Right cardiac atrium (tissue), 5 donors: ENCODE data around the gene ANKRD33. TPM values are rescaled to one million over a fixed set of nuclear protein-coding genes. Genes with fewer than 3 reads are reported as not detected.

ENCODE experiments used
- ATAC-seq, 2 donors: fragments of 200-7000 bp; cut with Tn5 transposase; one replicate each; pipeline versions ENCODE4 v1.8.0 to v1.9.1; 2020; ENCODE audit warnings: moderate library complexity in 2 of 2, mild to moderate bottlenecking in 1 of 2
- DNase-seq, 3 donors: peaks; one replicate each; pipeline ENCODE4 v3.0.0-alpha.2; 2020
- H3K27ac ChIP-seq: one replicate; pipeline ENCODE4 v1.5.1; 2013; ENCODE audit warnings: mild to moderate bottlenecking, low read length, control low read depth, moderate library complexity
- H3K27me3 ChIP-seq: one replicate; pipeline ENCODE4 v1.6.1; 2013; ENCODE audit not compliant: control insufficient read depth, insufficient read depth
- H3K4me1 ChIP-seq: one replicate; pipeline ENCODE4 v1.6.1; 2013; ENCODE audit warnings: low read length; ENCODE audit not compliant: control insufficient read depth, insufficient read depth
- H3K4me3 ChIP-seq: one replicate; pipeline ENCODE4 v1.5.1; 2013; ENCODE audit warnings: low read length, control low read depth
- H3K9me3 ChIP-seq: one replicate; pipeline ENCODE4 v1.6.1; 2013; ENCODE audit warnings: low read length; ENCODE audit not compliant: control insufficient read depth
- WGBS: extraction: QIAGEN DNeasy Blood & Tissue Kit; methylation state at CpG from one replicate; pipeline ENCODE4 v1.1.7; 2013; 5-methylcytosine and 5-hydroxymethylcytosine counted together
- intact Hi-C, 4 donors: fragments of 100-400 bp; cut with DNase I; formaldehyde crosslinking; loops; one replicate each; pipeline versions ENCODE4 v1.11.0 to v1.14.0; 2022 to 2023
- polyA plus RNA-seq: library from polyadenylated mRNA; stranded (reverse); fragments of 200-250 nt; gene quantifications from one replicate; pipeline ENCODE4 v1.2.3, GENCODE V29; 2013
- total RNA-seq, 4 donors: library from RNA; stranded (reverse); fragmentation: NEBNext Ultra II Directional; extraction: Animal tissue kit (Norgen Biotek cat#: 25700); gene quantifications; one replicate each; pipeline ENCODE4 v1.2.1, GENCODE V29; 2021
- donor health status: healthy with polysubstance abuse.
- donor health status: DM: no; HTN: yes; CAD: no.
- donor health status: DM: no; HTN: no; CAD: no.
- donor health status: DM: no; HTN: yes; CAD: no; lungs with severe emphysema.
- donor health status: DM: yes; HTN: yes; CAD: no.

ANKRD33 gene
- total and polyA plus RNA-seq, 5 donors: not detected

- intact Hi-C loops: no loop called here
- DNase-seq (peak in 1 of 3 donors; percentile 67), ATAC-seq (peak in 1 of 2 donors; percentile 3)
- H3K9me3 ChIP-seq: no peaks in the 10 kb centered on the region
- H3K4me3 ChIP-seq: peak within 1 kb of the TSS; percentile 67
- H3K4me1 ChIP-seq: peaks cover 2% of the 10 kb centered on the region
- WGBS: 1% methylated on average over 49 of the region's 51 CpGs
- H3K27me3 ChIP-seq: no peaks in the 10 kb centered on the region
- no peak within 1 kb of the TSS for H3K27ac ChIP-seq
Measured at GRCh38 chr12:51848326-51848727, 39.6 kb upstream of the ANKRD33 start, which contains the start of gene FIGNL2. Gene FIGNL2 (minus strand): TSS chr12:51848718. CDS start chr12:51822413, 26,305 bp downstream.

GRCh38 chr12:51848841-51849735, 38.8 kb upstream of the ANKRD33 start:
- H3K9me3 ChIP-seq: no peaks in the 10 kb centered on the region
- no peak overlapping the region for H3K27ac ChIP-seq
- 35% methylated on average over 57 of the region's 57 CpGs for WGBS
- ATAC-seq (peak in 1 of 2 donors; percentile 43), DNase-seq (peak in 1 of 3 donors; percentile 37)
- H3K4me3 ChIP-seq: peak overlapping the region; percentile 67
- intact Hi-C loops: no loop called here
- no peaks in the 10 kb centered on the region for H3K27me3 ChIP-seq
- peaks cover 2% of the 10 kb centered on the region for H3K4me1 ChIP-seq

- 70% methylated on average over 8 of the region's 8 CpGs for WGBS
- no peak for DNase-seq
- Histone ChIP-seq H3K27ac (no peak overlapping the region), H3K9me3 (no peaks in the 10 kb centered on the region), H3K4me1 (peaks cover 2% of the 10 kb centered on the region), H3K27me3 (no peaks in the 10 kb centered on the region), H3K4me3 (no peak overlapping the region)
- ATAC-seq: no peak
- intact Hi-C loops: no loop called here
Measured at GRCh38 chr12:51850081-51850964, 37.6 kb upstream of the ANKRD33 start.

- Histone ChIP-seq H3K27me3 (no peaks in the 10 kb centered on the region), H3K9me3 (no peaks in the 10 kb centered on the region), H3K4me3 (no peak overlapping the region), H3K4me1 (peaks cover 2% of the 10 kb centered on the region), H3K27ac (no peak overlapping the region)
- WGBS: 83% methylated on average over 4 of the region's 4 CpGs
- intact Hi-C loops: no loop called here
- ATAC-seq (no peak), DNase-seq (no peak)
Measured at GRCh38 chr12:51850965-51851299, 37.0 kb upstream of the ANKRD33 start.

GRCh38 chr12:51851413-51852124, 36.3 kb upstream of the ANKRD33 start:
- WGBS: 54% methylated on average over 8 of the region's 8 CpGs
- H3K4me3 ChIP-seq: no peak overlapping the region
- no peaks in the 10 kb centered on the region for H3K27me3 ChIP-seq
- peak overlapping the region; percentile 21 for H3K27ac ChIP-seq
- H3K4me1 ChIP-seq: no peaks in the 10 kb centered on the region
- H3K9me3 ChIP-seq: no peaks in the 10 kb centered on the region
- ATAC-seq (peak; percentile 10 to 27), DNase-seq (peak in 2 of 3 donors; percentile 59 to 67)
- intact Hi-C loops: no loop called here

GRCh38 chr12:51852404-51853137, 35.3 kb upstream of the ANKRD33 start:
- WGBS: 88% methylated on average over 5 of the region's 5 CpGs
- intact Hi-C loops: no loop called here

GRCh38 chr12:51855586-51856428, 32.1 kb upstream of the ANKRD33 start:
- Histone ChIP-seq H3K9me3 (no peaks in the 10 kb centered on the region), H3K27ac (no peak overlapping the region), H3K27me3 (no peaks in the 10 kb centered on the region), H3K4me3 (no peak overlapping the region), H3K4me1 (no peaks in the 10 kb centered on the region)
- 24% methylated on average over 21 of the region's 21 CpGs for WGBS
- intact Hi-C loops: no loop called here
- DNase-seq (peak; percentile 60 to 83 (median 82)), ATAC-seq (peak; percentile 74 to 80)

More at GRCh38 chr12:51852404-51853137, 35.3 kb upstream of the ANKRD33 start:
- no peaks in the 10 kb centered on the region for H3K27me3 ChIP-seq
- H3K4me3 ChIP-seq: no peak overlapping the region
- no peak overlapping the region for H3K27ac ChIP-seq
- H3K4me1 ChIP-seq: no peaks in the 10 kb centered on the region
- H3K9me3 ChIP-seq: no peaks in the 10 kb centered on the region
- DNase-seq (no peak), ATAC-seq (no peak)

GRCh38 chr12:51860986-51861385, 26.9 kb upstream of the ANKRD33 start:
- no peak overlapping the region for H3K27ac ChIP-seq
- DNase-seq (no peak), ATAC-seq (no peak)
- no peaks in the 10 kb centered on the region for H3K27me3 ChIP-seq
- H3K4me1 ChIP-seq: no peaks in the 10 kb centered on the region
- no peaks in the 10 kb centered on the region for H3K9me3 ChIP-seq
- 94% methylated on average over 3 of the region's 3 CpGs for WGBS
- intact Hi-C loops: no loop called here
- H3K4me3 ChIP-seq: no peak overlapping the region

GRCh38 chr12:51862947-51863346, 25.0 kb upstream of the ANKRD33 start:
- intact Hi-C loops: no loop called here
- no peak overlapping the region for H3K27ac ChIP-seq
- no peaks in the 10 kb centered on the region for H3K4me1 ChIP-seq
- 85% methylated on average over 4 of the region's 4 CpGs for WGBS
- H3K4me3 ChIP-seq: no peak overlapping the region
- no peaks in the 10 kb centered on the region for H3K9me3 ChIP-seq
- no peaks in the 10 kb centered on the region for H3K27me3 ChIP-seq
- DNase-seq (no peak), ATAC-seq (no peak)
